Left cardiac atrium (tissue), 4 donors: ENCODE results near the gene ITPRIPL2. TPM values are rescaled to one million over a fixed set of nuclear protein-coding genes. Genes with fewer than 3 reads are reported as not detected.

ENCODE experiments used
- ATAC-seq, 2 donors: fragments of 200-7000 bp; cut with Tn5 transposase; one replicate each; pipeline ENCODE4 v1.9.1; 2020; ENCODE audit warnings: mild to moderate bottlenecking in 2 of 2, moderate library complexity in 2 of 2
- DNase-seq: peaks from one replicate; pipeline ENCODE4 v3.0.0-alpha.2; 2020
- intact Hi-C, 2 donors: fragments of 100-400 bp; cut with DNase I; formaldehyde crosslinking; loops; one replicate each; pipeline versions ENCODE4 v1.14.1 to v1.15.1; 2022 to 2023
- long read RNA-seq: library from polyadenylated mRNA; unstranded; transcript quantifications from one replicate; pipeline ENCODE4 v2.0.0, GENCODE V29; 2021
- total RNA-seq, 2 donors: library from RNA; stranded (reverse); fragmentation: NEBNext Ultra II Directional; extraction: Animal tissue kit (Norgen Biotek cat#: 25700); gene quantifications; one replicate each; pipeline ENCODE4 v1.2.1, GENCODE V29; 2021
- donor health status: DM: no; HTN: yes; CAD: no.
- donor health status: DM: no; HTN: yes; CAD: no; lungs with severe emphysema.
- donor health status: DM: yes; HTN: yes; CAD: no.
- donor health status: Dilated cardiomyopathy.

Gene ITPRIPL2
- total RNA-seq, result 10 to 100 TPM; 23.3 to 40.7 TPM
- long read RNA-seq, full-length matches to known transcripts, result 17 of 18 reads
- long read RNA-seq, partial matches to known transcripts, result 0 of 18 reads
- long read RNA-seq, other reads (novel, unspliced or antisense), result 1 of 18 reads

- intact Hi-C loops, result no loop called here
- ATAC-seq (peak; percentile 87 to 89), DNase-seq (peak; percentile 94)
Observed at GRCh38 chr16:19113577-19114358, at the start of gene ITPRIPL2. TSS of gene ITPRIPL2 (plus strand) at chr16:19113964. CDS start at chr16:19114462, 498 bp downstream.

GRCh38 chr16:19066988-19067348 is 46.8 kb upstream of the ITPRIPL2 start:
- ATAC-seq (no peak), DNase-seq (no peak)
- intact Hi-C loops, result no loop called here

GRCh38 chr16:19067349-19068236 is 46.2 kb upstream of the ITPRIPL2 start, which contains the start of gene COQ7:
TSS of gene COQ7 (plus strand) at chr16:19067614. CDS start at chr16:19067665, 51 bp downstream.
- intact Hi-C loops, result no loop called here
- ATAC-seq (peak; percentile 99), DNase-seq (peak; percentile 99)

DNA sequence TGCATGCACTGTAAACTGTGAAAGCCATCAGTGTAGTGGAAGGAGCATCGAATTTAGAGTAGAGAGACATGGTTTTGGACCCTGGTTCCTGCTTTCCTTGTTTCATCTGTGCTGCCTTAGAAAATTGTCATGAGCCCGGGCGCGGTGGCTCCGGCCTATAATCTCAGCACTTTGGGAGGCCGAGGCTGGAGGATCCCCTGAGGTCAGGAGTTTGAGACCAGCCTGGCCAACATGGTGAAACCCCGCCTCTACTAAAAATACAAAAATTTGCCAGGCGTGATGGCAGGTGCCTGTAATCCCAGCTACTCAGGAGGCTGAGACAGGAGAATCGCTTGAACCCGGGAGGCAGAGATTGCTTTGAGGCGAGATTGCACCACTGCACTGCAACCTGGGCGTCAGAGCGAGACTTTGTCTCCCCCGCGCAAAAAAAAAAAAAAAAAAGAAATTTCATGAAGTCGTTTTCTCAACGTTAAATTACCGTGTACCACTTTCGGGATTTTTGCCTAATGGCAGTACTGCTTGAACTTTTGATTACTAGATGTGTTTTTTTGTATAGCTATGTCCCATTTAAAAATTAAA is 45.4 kb upstream of the ITPRIPL2 start:
- intact Hi-C loops, result no loop called here
- DNase-seq, result no peak
- ATAC-seq, result no peak

DNA sequence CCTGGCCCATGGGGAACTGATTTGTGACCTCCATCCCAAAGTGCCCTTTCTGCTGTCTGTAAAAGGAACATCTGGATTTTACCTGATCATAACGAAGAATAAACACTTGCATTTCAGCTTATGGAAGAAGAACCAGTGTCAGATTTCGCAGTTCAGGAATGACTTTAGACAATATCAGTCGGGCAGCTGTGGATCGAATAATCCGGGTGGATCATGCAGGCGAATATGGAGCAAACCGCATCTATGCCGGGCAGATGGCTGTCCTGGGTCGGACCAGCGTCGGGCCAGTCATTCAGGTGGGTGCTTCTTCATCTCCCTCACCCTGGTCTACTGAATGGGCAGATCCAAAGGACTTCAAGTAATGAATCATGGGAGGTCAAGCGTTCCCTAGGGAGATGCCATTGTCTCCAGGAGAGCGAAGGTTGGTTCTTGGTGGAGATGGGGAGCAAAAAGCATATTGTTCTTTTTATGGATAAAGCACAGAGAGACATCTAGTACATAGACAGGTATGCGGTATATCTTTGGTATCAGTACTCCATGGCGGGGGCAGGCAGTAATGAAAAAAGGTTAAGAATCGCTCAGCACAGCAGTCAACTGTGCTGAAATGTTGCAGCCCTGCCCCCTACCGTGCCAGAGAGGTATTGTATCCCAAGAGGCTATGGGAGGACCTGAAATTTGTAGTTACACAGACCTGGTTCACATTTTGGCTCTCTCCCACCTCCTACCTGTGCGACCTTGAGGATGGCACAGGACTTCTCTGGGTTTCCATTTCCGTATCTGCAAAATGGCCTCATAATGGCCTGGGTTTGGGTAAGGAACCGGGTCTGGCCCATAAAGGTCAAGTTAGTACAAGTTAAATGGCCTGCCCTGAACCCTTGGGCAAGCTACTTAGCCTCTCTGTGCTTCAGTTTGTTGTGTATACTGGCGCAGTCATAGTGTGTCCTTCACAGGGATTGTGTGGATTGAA is 41.7 kb upstream of the ITPRIPL2 start:
- intact Hi-C loops, result loop anchor here in 1 of 2 donors (1.0 kb wide), 1 partner anchor 89 kb away; the partner anchor contains the start of gene TMC7
- ATAC-seq, result no peak
- DNase-seq, result peak; percentile 45

- intact Hi-C loops, result no loop called here
- no peak for DNase-seq
Observed at GRCh38 chr16:19073344-19073743, 40.4 kb upstream of the ITPRIPL2 start.

GRCh38 chr16:19073863-19074262 is 39.9 kb upstream of the ITPRIPL2 start:
- DNase-seq (no peak), ATAC-seq (no peak)
- intact Hi-C loops, result no loop called here

More at GRCh38 chr16:19073344-19073743, 40.4 kb upstream of the ITPRIPL2 start:
- no peak for ATAC-seq

- DNase-seq (no peak), ATAC-seq (no peak)
- intact Hi-C loops, result no loop called here
Observed at GRCh38 chr16:19075511-19075910, 38.3 kb upstream of the ITPRIPL2 start.

DNA sequence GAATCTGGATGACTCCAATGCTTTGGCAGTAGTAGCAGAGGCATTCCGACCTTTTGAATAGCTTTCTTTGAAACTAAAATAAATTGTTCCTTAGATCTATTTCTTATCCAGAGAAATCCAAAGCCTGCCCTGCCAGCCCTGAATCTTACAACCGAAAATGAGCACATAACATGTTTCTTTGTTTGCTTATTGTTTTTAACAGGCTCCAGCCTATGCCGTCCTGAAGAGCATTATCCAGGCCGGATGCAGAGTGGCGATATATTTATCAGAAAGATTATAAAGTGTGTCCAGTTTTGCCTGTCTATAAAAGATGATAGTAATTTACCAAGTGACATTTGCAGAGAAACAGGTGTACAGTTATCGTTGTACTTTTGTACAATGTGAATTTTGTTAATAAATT is 35.9 kb upstream of the ITPRIPL2 start:
- ATAC-seq (no peak), DNase-seq (no peak)
- intact Hi-C loops, result no loop called here

GRCh38 chr16:19083670-19084069 is 30.1 kb upstream of the ITPRIPL2 start:
- DNase-seq, result no peak
- intact Hi-C loops, result no loop called here
- ATAC-seq, result no peak

DNA sequence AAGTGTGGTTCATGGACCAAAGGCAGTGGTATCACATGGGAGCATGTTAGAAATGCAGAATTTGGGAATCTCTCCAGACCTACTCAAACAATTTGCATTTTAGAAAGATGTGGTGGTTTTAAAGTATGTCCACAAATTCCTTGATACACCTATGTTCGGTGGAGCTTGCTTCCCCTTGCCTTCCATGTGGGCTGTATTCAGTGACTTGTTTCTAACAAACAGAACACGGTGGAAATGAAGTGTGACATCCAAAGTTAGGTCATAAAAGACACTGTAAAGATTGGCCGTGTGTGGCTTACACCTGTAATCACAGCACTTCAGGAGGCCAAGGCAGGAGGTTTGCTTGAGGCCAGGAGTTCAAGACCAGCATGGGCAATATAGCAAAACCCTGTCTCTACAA is 29.6 kb upstream of the ITPRIPL2 start:
- intact Hi-C loops, result no loop called here
- DNase-seq (no peak), ATAC-seq (no peak)

GRCh38 chr16:19084879-19085278 is 28.9 kb upstream of the ITPRIPL2 start:
- ATAC-seq (no peak), DNase-seq (no peak)
- intact Hi-C loops, result loop anchor here in 1 of 2 donors (5.0 kb wide), 2 partner anchors 92 to 417 kb away; no protein-coding TSS in a partner anchor

- intact Hi-C loops, result loop anchor here (1.0 to 5.0 kb wide), 4 partner anchors 92 to 417 kb away; no protein-coding TSS in a partner anchor
- ATAC-seq (peak in 1 of 2 donors; percentile 49), DNase-seq (no peak)
Observed at GRCh38 chr16:19085679-19086200, 28.0 kb upstream of the ITPRIPL2 start.

GRCh38 chr16:19086322-19087199 is 27.2 kb upstream of the ITPRIPL2 start:
- intact Hi-C loops, result loop anchor here (1.0 to 5.0 kb wide), 4 partner anchors 91 to 416 kb away; no protein-coding TSS in a partner anchor
- peak; percentile 96 to 98 for ATAC-seq

DNA sequence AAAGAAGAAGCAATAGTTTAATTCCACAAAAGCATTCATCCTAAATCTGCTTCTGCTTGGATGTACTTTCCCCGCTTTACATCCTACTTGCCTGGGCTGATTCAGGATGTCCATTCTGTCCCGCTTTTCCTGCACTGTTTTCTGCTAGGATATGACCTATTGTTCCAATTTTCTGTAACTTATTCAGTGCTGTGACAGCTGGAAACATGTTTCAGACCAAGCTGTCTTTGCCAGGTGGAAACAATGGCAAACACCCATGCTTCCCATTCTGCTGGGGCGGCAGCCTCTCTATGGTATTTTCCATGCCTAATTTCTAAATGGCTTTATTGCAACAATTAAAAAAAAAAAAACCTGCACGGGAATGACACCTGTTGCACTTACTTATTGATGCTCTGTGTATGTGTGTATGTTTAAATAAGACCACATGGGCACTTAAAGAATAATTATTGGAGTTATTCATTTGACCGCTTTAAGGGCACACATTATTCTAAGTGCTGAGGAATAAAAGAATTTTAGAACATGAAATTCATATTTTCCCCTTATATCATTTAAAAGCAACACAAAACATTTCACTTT is 25.3 kb upstream of the ITPRIPL2 start:
- no peak for DNase-seq
- intact Hi-C loops, result loop anchor here in 1 of 2 donors (5.0 kb wide), 2 partner anchors 89 to 414 kb away; no protein-coding TSS in a partner anchor
- ATAC-seq, result no peak

More at GRCh38 chr16:19086322-19087199, 27.2 kb upstream of the ITPRIPL2 start:
- DNase-seq, result peak; percentile 86

DNA sequence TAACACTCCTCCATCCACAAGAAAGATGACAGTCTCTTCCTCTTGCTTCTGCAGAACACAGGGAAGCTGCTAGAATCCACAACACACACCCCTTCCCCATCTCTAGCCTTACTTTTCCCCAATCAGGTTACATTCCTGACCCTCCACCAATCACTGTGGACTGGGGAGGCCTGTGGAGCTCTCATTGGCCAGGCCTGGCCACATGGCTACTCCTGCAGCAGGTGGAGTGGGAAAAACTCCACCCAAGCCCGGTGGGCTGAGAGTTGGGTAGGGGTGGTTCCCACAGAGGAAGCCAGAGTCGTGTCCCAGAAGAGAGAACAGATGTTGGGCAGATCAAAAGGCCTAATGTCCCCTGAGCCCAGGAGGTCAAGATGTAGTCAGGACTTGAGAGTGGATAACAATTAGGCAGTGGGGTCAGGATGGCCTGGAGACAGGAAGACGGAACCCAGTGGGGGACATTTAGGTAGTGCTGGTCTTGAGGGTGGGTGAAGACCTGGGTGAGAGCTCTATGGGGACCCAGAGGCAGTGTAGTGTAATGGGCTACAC is 24.3 kb upstream of the ITPRIPL2 start:
- intact Hi-C loops, result loop anchor here in 1 of 2 donors (5.0 kb wide), 2 partner anchors 88 to 413 kb away; no protein-coding TSS in a partner anchor
- ATAC-seq, result no peak
- no peak for DNase-seq
